ENCODE data around the gene RPP14. TPM values are rescaled to one million over a fixed set of nuclear protein-coding genes. Genes with fewer than 3 reads are reported as not detected.
"Not testable (repeated sequence)": the region's sequence is repeated elsewhere in the genome, so short reads cannot be mapped to it uniquely, and the experiment has no call there.

Gene RPP14
- total and polyA plus RNA-seq, 3 donors from 2014 or later: 13.8 to 18.4 (median 17.0) TPM

- Histone ChIP-seq H3K27me3 (no peaks in the 10 kb centered on the region), H3K9me3 (no peaks in the 10 kb centered on the region), H3K4me1 (no peaks in the 10 kb centered on the region), H3K4me3 (no peak overlapping the region), H3K27ac (no peak overlapping the region), H3K36me3 (ENCODE audit: low read depth, missing control alignments) (no peaks in the 10 kb centered on the region)
- WGBS, 2 donors: 90 to 95% methylated on average over 2 of the region's 2 CpGs
- no peak for TF ChIP-seq CTCF (IDR thresholded peaks at IDR 0.05)
- TF ChIP-seq POLR2A (IDR thresholded peaks at IDR 0.05): no peak
- intact Hi-C loops (cut with DNase I; ENCODE audit: low total_unique reads): no loop called here
- DNase-seq: no peak
These were observed 35.6 kb upstream of the RPP14 start for GRCh38 chr3:58270485-58270884.

- Histone ChIP-seq H3K36me3 (ENCODE audit: low read depth, missing control alignments) (no peaks in the 10 kb centered on the region), H3K4me3 (no peak overlapping the region), H3K27me3 (no peaks in the 10 kb centered on the region), H3K4me1 (no peaks in the 10 kb centered on the region), H3K27ac (no peak overlapping the region), H3K9me3 (no peaks in the 10 kb centered on the region)
- no peak for DNase-seq
- no peak for TF ChIP-seq CTCF (IDR thresholded peaks at IDR 0.05)
- TF ChIP-seq POLR2A (IDR thresholded peaks at IDR 0.05): no peak
- WGBS, 2 donors: 81 to 89% methylated on average over 7 of the region's 7 CpGs
- intact Hi-C loops (cut with DNase I; ENCODE audit: low total_unique reads): no loop called here
These were observed 34.0 kb upstream of the RPP14 start for GRCh38 chr3:58271901-58272501.

- Histone ChIP-seq H3K4me1 (no peaks in the 10 kb centered on the region), H3K9me3 (no peaks in the 10 kb centered on the region), H3K4me3 (no peak overlapping the region), H3K36me3 (ENCODE audit: low read depth, missing control alignments) (no peaks in the 10 kb centered on the region), H3K27me3 (no peaks in the 10 kb centered on the region), H3K27ac (no peak overlapping the region)
- WGBS, 2 donors: 80 to 90% methylated on average over 3 of the region's 3 CpGs
- TF ChIP-seq CTCF (IDR thresholded peaks at IDR 0.05) (no peak), POLR2A (IDR thresholded peaks at IDR 0.05) (no peak)
- intact Hi-C loops (cut with DNase I; ENCODE audit: low total_unique reads): no loop called here
- DNase-seq: no peak
These were observed 33.2 kb upstream of the RPP14 start for GRCh38 chr3:58272891-58273290.

GRCh38 chr3:58273362-58273761 is 32.7 kb upstream of the RPP14 start:
- intact Hi-C loops (cut with DNase I; ENCODE audit: low total_unique reads); DNase-seq; H3K4me1 ChIP-seq; H3K27ac ChIP-seq; H3K27me3 ChIP-seq; H3K36me3 ChIP-seq (ENCODE audit: low read depth, missing control alignments); H3K9me3 ChIP-seq; H3K4me3 ChIP-seq: not testable (repeated sequence)
- WGBS, 2 donors: 93 to 97% methylated on average over 3 of the region's 3 CpGs

GRCh38 chr3:58274027-58274614 is 31.9 kb upstream of the RPP14 start:
- WGBS, 2 donors: 73 to 77% methylated on average over 3 of the region's 3 CpGs
- Histone ChIP-seq H3K4me1 (no peaks in the 10 kb centered on the region), H3K27ac (no peak overlapping the region), H3K27me3 (no peaks in the 10 kb centered on the region), H3K4me3 (no peak overlapping the region), H3K9me3 (no peaks in the 10 kb centered on the region), H3K36me3 (ENCODE audit: low read depth, missing control alignments) (no peaks in the 10 kb centered on the region)
- DNase-seq: no peak
- intact Hi-C loops (cut with DNase I; ENCODE audit: low total_unique reads): no loop called here
- TF ChIP-seq CTCF (IDR thresholded peaks at IDR 0.05) (no peak), POLR2A (IDR thresholded peaks at IDR 0.05) (no peak)
